Measurements from ENCODE around the gene SYTL5.

Gene SYTL5

DNA sequence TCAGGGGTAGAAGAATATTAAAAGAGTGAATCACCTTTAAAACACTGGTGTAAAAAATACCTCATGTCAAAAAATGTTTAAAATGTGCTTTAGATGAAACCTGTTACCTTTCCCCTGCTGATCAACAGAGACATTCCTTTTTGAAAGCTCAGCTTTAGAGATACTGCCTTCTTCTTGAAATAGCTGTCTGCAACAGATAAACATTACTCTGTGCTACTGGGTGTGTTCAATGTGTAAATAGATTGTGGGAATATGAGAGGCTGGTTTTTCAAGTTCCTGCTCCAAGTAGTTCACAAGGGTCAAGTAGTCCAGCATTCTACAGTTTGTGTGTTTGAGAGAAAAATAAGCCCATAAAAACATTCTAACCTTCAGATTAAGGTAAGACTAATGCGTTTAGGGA is at the start of gene SYTL5:
Gene SYTL5 (plus strand): TSS at position 263 of the 400 bp plus-strand sequence. CDS start 27,337 bp downstream, outside the sequence.
- ChIA-PET CTCF (no interaction called here), POLR2A (ENCODE audit: low non-redundant PET) (no interaction called here)
- DNase-seq (ENCODE audit: low spot score), result no peak
- TF ChIP-seq, protein P1, sequence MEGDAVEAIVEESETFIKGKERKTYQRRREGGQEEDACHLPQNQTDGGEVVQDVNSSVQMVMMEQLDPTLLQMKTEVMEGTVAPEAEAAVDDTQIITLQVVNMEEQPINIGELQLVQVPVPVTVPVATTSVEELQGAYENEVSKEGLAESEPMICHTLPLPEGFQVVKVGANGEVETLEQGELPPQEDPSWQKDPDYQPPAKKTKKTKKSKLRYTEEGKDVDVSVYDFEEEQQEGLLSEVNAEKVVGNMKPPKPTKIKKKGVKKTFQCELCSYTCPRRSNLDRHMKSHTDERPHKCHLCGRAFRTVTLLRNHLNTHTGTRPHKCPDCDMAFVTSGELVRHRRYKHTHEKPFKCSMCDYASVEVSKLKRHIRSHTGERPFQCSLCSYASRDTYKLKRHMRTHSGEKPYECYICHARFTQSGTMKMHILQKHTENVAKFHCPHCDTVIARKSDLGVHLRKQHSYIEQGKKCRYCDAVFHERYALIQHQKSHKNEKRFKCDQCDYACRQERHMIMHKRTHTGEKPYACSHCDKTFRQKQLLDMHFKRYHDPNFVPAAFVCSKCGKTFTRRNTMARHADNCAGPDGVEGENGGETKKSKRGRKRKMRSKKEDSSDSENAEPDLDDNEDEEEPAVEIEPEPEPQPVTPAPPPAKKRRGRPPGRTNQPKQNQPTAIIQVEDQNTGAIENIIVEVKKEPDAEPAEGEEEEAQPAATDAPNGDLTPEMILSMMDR (conservative IDR thresholded peaks at IDR 0.05; ENCODE audit: low read depth), result no peak
- H3K27ac ChIP-seq, result no peak within 1 kb of the TSS

DNA sequence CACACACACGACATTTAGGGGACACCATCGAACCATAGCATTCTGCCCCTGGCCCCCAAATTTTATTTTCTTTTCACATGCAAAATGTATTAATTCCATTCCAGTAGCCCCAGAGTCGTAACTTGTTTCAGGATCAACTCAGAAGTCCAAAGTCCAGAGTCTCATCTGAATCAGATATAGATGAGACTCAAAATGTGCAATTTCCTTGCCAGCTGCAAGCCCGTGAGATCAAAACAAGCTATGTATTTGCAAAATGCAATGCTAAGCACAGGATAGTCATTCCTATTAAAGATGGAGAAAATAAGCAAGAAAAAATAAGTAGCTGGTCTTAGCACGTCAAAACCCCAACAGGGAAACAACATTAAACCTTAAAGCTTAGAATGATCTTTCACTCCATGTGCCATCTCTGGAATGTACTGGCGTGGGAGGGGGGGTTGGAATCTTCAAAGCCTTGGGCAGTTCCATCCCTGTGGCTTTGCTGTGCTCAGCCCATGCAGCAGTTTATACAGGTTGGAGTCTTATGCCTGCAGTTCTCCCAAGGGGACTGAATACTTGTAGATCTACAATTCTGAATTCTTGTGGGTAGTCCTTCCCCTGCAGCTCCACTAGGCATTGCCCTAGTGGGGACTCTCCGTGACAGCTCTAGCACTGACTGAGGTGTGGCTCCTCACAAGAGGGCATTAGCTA is 47.7 kb upstream of the SYTL5 start:
- DNase-seq (ENCODE audit: low spot score), result no peak
- ChIA-PET POLR2A (ENCODE audit: low non-redundant PET) (no interaction called here), CTCF (no interaction called here)
- no peak overlapping the region for H3K27ac ChIP-seq
- TF ChIP-seq, protein P1 (conservative IDR thresholded peaks at IDR 0.05; ENCODE audit: low read depth), result no peak

DNA sequence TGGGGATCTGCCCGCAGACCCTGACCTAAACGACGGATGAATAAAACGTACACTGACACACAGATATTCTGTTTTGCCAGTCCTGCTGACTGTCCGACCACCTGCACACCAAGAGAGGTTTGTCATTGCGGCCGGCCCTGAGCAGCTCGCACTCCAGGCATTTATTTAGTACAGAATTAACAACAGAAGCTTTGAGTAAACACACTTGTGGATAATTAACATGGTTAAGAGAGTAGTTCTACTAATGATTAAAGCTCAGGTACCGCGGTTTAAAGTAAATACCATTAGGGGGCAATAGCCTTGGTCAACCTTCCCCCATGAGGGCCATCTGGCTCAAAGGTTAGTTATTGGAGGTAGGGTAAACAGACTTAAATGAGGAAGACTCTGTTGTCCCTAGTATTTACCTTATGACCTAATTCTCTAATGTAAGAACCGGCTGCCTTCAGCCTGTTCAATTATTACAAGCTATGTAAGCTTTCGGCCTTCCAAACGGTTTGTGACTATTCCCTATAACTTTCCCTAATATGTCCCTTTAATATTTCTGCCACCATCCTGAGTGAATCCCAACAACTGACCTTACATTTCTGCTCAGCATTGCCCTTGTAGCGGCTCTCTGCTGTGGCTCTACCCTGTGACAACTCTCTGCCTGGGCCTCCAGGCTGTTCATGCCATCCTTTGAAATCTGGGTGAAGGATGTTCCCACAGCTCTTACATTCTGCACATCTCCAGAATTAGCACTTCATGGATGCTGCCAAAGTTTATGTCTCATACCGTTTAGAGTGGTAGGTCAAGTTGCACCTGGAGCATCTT is 46.9 kb upstream of the SYTL5 start:
- H3K27ac ChIP-seq, result no peak overlapping the region
- ChIA-PET CTCF (no interaction called here), POLR2A (ENCODE audit: low non-redundant PET) (no interaction called here)
- TF ChIP-seq, protein P1 (conservative IDR thresholded peaks at IDR 0.05; ENCODE audit: low read depth), result no peak
- no peak for DNase-seq (ENCODE audit: low spot score)

DNA sequence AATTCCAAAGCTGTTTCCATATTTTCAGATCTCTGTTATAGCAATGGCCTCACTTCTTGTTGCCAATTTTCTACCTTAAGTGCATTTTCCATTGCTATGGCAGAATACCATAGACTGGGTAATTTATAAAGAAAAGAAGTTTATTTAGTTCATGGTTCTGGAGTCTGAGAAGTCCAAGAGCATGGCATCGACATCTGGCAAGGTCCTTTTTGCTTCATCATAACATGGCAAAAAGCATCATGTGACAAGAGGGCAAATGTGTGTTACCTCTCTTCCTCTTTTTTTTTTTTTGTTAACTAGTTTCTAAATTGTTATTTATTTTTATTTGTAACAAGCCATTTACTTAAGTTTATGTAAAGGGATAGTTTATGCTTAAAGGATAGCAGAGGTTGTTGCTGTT is 45.2 kb upstream of the SYTL5 start:
- ChIA-PET CTCF (no interaction called here), POLR2A (ENCODE audit: low non-redundant PET) (no interaction called here)
- TF ChIP-seq, protein P1 (conservative IDR thresholded peaks at IDR 0.05; ENCODE audit: low read depth), result no peak
- no peak for DNase-seq (ENCODE audit: low spot score)
- H3K27ac ChIP-seq, result no peak overlapping the region

DNA sequence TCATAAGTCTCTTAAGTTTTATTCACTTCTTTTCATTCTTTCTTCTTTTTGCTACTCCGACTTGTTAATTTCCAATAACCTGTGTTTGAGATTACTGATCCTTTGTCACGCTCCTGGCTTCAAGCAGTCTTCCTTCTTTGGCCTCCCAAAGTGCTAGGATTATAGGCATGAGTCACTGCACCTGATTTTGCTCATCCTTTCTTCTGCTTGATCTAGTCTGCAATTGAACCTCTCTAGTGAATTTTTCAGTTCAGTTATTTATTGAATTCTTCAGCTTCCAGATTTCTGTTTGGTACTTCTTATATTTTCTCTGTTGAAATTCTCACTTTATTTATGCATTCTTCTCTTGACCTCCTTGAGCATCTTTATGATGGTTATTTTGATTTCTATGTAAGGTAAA is 38.6 kb upstream of the SYTL5 start:
- no peak overlapping the region for H3K27ac ChIP-seq
- POLR2A ChIA-PET (ENCODE audit: low non-redundant PET), result no interaction called here
- DNase-seq (ENCODE audit: low spot score), result no peak
- CTCF ChIA-PET, result no interaction called here
- TF ChIP-seq, protein P1 (conservative IDR thresholded peaks at IDR 0.05; ENCODE audit: low read depth), result no peak

DNA sequence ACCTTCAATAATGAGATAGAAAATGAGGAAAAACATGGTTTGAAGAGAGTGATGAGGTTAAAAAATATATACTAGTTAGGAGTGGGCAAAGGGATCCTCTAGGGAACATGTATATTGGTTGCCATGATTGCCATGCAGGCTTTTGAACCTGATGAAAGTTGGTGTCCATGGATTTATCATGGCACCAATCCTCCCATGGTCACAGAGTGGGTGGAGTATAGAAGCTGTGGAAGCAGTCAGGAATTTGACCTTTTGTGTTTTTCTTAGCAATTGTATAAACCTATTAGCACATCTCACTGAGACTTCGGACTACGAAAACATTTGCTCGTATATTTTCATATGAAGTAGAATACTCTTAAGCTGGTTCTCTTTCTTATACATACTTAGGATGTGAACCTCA is 30.9 kb upstream of the SYTL5 start:
- no peak overlapping the region for H3K27ac ChIP-seq
- TF ChIP-seq, protein P1 (conservative IDR thresholded peaks at IDR 0.05; ENCODE audit: low read depth), result no peak
- ChIA-PET POLR2A (ENCODE audit: low non-redundant PET) (no interaction called here), CTCF (no interaction called here)
- DNase-seq (ENCODE audit: low spot score), result no peak
